ENCODE measurements around the gene NHP2.
"Not testable (repeated sequence)": the region's sequence is repeated elsewhere in the genome, so short reads cannot be mapped to it uniquely, and the experiment has no call there.

The NHP2 gene
- 25.7 to 108 (median 28.0) reads per million in 4 experiments for total RNA-seq

GRCh38 chr5:178153530-178154340 is at the start of gene NHP2:
NHP2 (minus strand) TSS chr5:178153885; CDS start chr5:178153817, 68 bp downstream.
- DNase-seq = peak; percentile 96

- DNase-seq = no peak
Measured at GRCh38 chr5:178202541-178202940, 48.9 kb upstream of the NHP2 start.

- no peak for DNase-seq
Measured at GRCh38 chr5:178201927-178202235, 48.2 kb upstream of the NHP2 start.

- DNase-seq = no peak
Measured at GRCh38 chr5:178201221-178201926, 47.7 kb upstream of the NHP2 start.

GRCh38 chr5:178199581-178200434 is 46.1 kb upstream of the NHP2 start:
- DNase-seq = no peak

GRCh38 chr5:178198706-178199105 is 45.0 kb upstream of the NHP2 start:
- no peak for DNase-seq

- DNase-seq = not testable (repeated sequence)
Measured at GRCh38 chr5:178198151-178198550, 44.5 kb upstream of the NHP2 start.

- no peak for DNase-seq
Measured at GRCh38 chr5:178196986-178197385, 43.3 kb upstream of the NHP2 start.

GRCh38 chr5:178196281-178196812 is 42.7 kb upstream of the NHP2 start:
- DNase-seq = no peak

GRCh38 chr5:178194026-178194425 is 40.3 kb upstream of the NHP2 start:
- no peak for DNase-seq

- no peak for DNase-seq
Measured at GRCh38 chr5:178193251-178193809, 39.6 kb upstream of the NHP2 start.

GRCh38 chr5:178192787-178193186 is 39.1 kb upstream of the NHP2 start:
- no peak for DNase-seq

GRCh38 chr5:178192244-178192643 is 38.6 kb upstream of the NHP2 start:
- no peak for DNase-seq

- no peak for DNase-seq
Measured at GRCh38 chr5:178191661-178192060, 38.0 kb upstream of the NHP2 start.

GRCh38 chr5:178189433-178189832 is 35.7 kb upstream of the NHP2 start:
- DNase-seq = no peak

- DNase-seq = no peak
Measured at GRCh38 chr5:178187014-178187413, 33.3 kb upstream of the NHP2 start, which contains the start of gene GMCL2. GMCL2 (minus strand) TSS chr5:178187371; CDS start chr5:178187299, 72 bp downstream.

- no peak for DNase-seq
Measured at GRCh38 chr5:178186427-178186826, 32.7 kb upstream of the NHP2 start.

- no peak for DNase-seq
Measured at GRCh38 chr5:178182158-178182876, 28.6 kb upstream of the NHP2 start.

- DNase-seq = no peak
Measured at GRCh38 chr5:178180141-178180863, 26.6 kb upstream of the NHP2 start.

GRCh38 chr5:178177569-178177968 is 23.9 kb upstream of the NHP2 start:
- DNase-seq = no peak

GRCh38 chr5:178176791-178177190 is 23.1 kb upstream of the NHP2 start:
- DNase-seq = no peak

All from effector CD8-positive, alpha-beta T cell (primary cell).